H1 (cell line): Measurements from ENCODE around the gene CCDC106. TPM values are rescaled to one million over a fixed set of nuclear protein-coding genes. Genes with fewer than 3 reads are reported as not detected.

Experiments used
- CTCF ChIA-PET: fragments of 300-600 bp; sonication (Branson Sonifier 250); formaldehyde crosslinking; loops from one replicate; lab custom pipeline; 2021; ENCODE audit not compliant: partially characterized antibody; lab: Charles Lee
- POLR2A ChIA-PET: fragments of 300-600 bp; sonication (Branson Sonifier 250); formaldehyde crosslinking; loops from one replicate; lab custom pipeline; 2021; ENCODE audit warnings: inconsistent platforms; ENCODE audit not compliant: partially characterized antibody; lab: Charles Lee
- DNase-seq, 2 experiments: peaks; one replicate each; pipeline versions ENCODE4 v3.0.0 to v3.0.0-alpha.2; 2010 to 2022; ENCODE audit warnings: low spot score in 2 of 2, low read depth in 1 of 2, mixed read lengths in 1 of 2
- FAIRE-seq: peaks from 2 replicates; lab custom pipeline; 2011; peaks lifted over from hg19 to GRCh38; lab: Jason Lieb, UNC
- H2AFZ ChIP-seq: 2 replicates; pipeline ENCODE4 v1.8.1; 2012; ENCODE audit warnings: low read length, inconsistent platforms
- H2AK5ac ChIP-seq: 2 replicates; pipeline ENCODE4 v1.6.1; 2013; ENCODE audit warnings: low read depth, low read length
- H2BK120ac ChIP-seq: replicated peaks from 2 replicates; pipeline ENCODE3; 2013; ENCODE audit warnings: low read depth, low read length, inconsistent platforms
- H2BK12ac ChIP-seq: 2 replicates; pipeline ENCODE4 v1.6.1; 2013; ENCODE audit warnings: low read depth, low read length
- H2BK15ac ChIP-seq: 2 replicates; pipeline ENCODE4 v1.6.1; 2013; ENCODE audit warnings: low read length
- H2BK20ac ChIP-seq: 2 replicates; pipeline ENCODE4 v1.6.1; 2013; ENCODE audit warnings: low read length
- H2BK5ac ChIP-seq: 2 replicates; pipeline ENCODE4 v1.6.1; 2013; ENCODE audit warnings: low read depth, low read length
- H3K14ac ChIP-seq: 2 replicates; pipeline ENCODE4 v1.6.1; 2013; ENCODE audit warnings: inconsistent platforms; ENCODE audit not compliant: insufficient read length
- H3K18ac ChIP-seq: 2 replicates; pipeline ENCODE4 v1.6.1; 2013; ENCODE audit warnings: low read length; ENCODE audit errors: extremely low read depth
- H3K23ac ChIP-seq: 2 replicates; pipeline ENCODE4 v1.6.1; 2013; ENCODE audit warnings: inconsistent platforms; ENCODE audit not compliant: insufficient read length
- H3K23me2 ChIP-seq: 2 replicates; pipeline ENCODE4 v1.6.1; 2013; ENCODE audit warnings: low read depth, low read length
- H3K27ac ChIP-seq: 2 replicates; pipeline ENCODE4 v1.6.1; 2011; ENCODE audit warnings: low read depth, low read length, inconsistent platforms
- H3K27me3 ChIP-seq, 4 experiments: replicated peaks in 1 of 4; 1 replicate in 1 of 4; 2 replicates in 3 of 4; pipeline versions ENCODE4 v1.6.1 to v1.8.1; 2011 to 2013; ENCODE audit warnings: low read length in 3 of 4, mild to moderate bottlenecking in 3 of 4, inconsistent platforms in 2 of 4, mixed read lengths in 2 of 4, moderate library complexity in 1 of 4; ENCODE audit not compliant: control insufficient read depth in 3 of 4, insufficient read depth in 3 of 4; ENCODE audit errors: extremely low read depth in 1 of 4
- H3K36me3 ChIP-seq, 4 experiments: 2 replicates each; pipeline versions ENCODE4 v1.6.1 to v1.8.1; 2011 to 2013; ENCODE audit warnings: mild to moderate bottlenecking in 4 of 4, low read length in 3 of 4, moderate library complexity in 2 of 4, control low read depth in 1 of 4, inconsistent platforms in 1 of 4; ENCODE audit not compliant: insufficient read depth in 4 of 4, control insufficient read depth in 2 of 4
- H3K4ac ChIP-seq: replicated peaks from 2 replicates; pipeline ENCODE3; 2013; ENCODE audit warnings: low read length, low read depth, mixed read lengths, inconsistent platforms; ENCODE audit not compliant: insufficient read length
- H3K4me1 ChIP-seq, 4 experiments: replicated peaks in 1 of 4; 1 replicate in 1 of 4; 2 replicates in 3 of 4; pipeline versions ENCODE4 v1.6.1 to v1.8.1; 2011 to 2013; ENCODE audit warnings: low read length in 3 of 4, inconsistent platforms in 2 of 4, mixed read lengths in 1 of 4; ENCODE audit not compliant: insufficient read depth in 4 of 4, control insufficient read depth in 3 of 4
- H3K4me2 ChIP-seq, 2 experiments: 2 replicates each; pipeline versions ENCODE4 v1.6.1 to v1.8.1; 2011 to 2013; ENCODE audit warnings: low read depth in 2 of 2, low read length in 2 of 2, control low read depth in 1 of 2, inconsistent platforms in 1 of 2, mild to moderate bottlenecking in 1 of 2; ENCODE audit not compliant: insufficient read depth in 1 of 2
- H3K4me3 ChIP-seq, 4 experiments: fragments of 200-600, 300-600 bp in 1 of 4; sonication (generic), shearing (Covaris generic), sonication (Bioruptor Twin) in 1 of 4; 2 replicates each; pipeline versions ENCODE4 v1.5.1 to v1.8.1; 2011 to 2016; ENCODE audit warnings: low read length in 4 of 4, low read depth in 3 of 4, control low read depth in 2 of 4, inconsistent platforms in 2 of 4, mild to moderate bottlenecking in 2 of 4, mixed read lengths in 1 of 4, moderate library complexity in 1 of 4; ENCODE audit not compliant: insufficient read depth in 2 of 4; ENCODE audit errors: extremely low read depth in 1 of 4
- H3K56ac ChIP-seq: replicated peaks from 2 replicates; pipeline ENCODE3; 2013; ENCODE audit warnings: low read depth, mild to moderate bottlenecking, mixed read lengths, low read length, inconsistent platforms; ENCODE audit not compliant: insufficient read length
- H3K79me1 ChIP-seq: 2 replicates; pipeline ENCODE4 v1.6.1; 2013; ENCODE audit warnings: low read depth, low read length, control low read depth
- H3K79me2 ChIP-seq, 2 experiments: 2 replicates each; pipeline versions ENCODE4 v1.6.1 to v1.8.1; 2012 to 2013; ENCODE audit warnings: low read length in 2 of 2, mild to moderate bottlenecking in 2 of 2, inconsistent platforms in 1 of 2; ENCODE audit not compliant: insufficient read depth in 2 of 2, control insufficient read depth in 1 of 2
- H3K9ac ChIP-seq, 4 experiments: replicated peaks in 1 of 4; 1 replicate in 1 of 4; 2 replicates in 3 of 4; pipeline versions ENCODE4 v1.6.1 to v1.8.1; 2011 to 2013; ENCODE audit warnings: low read depth in 3 of 4, low read length in 3 of 4, control low read depth in 2 of 4, mild to moderate bottlenecking in 2 of 4, moderate library complexity in 2 of 4, inconsistent platforms in 1 of 4; ENCODE audit errors: extremely low read depth in 1 of 4
- H3K9me3 ChIP-seq, 2 experiments: 2 replicates each; pipeline versions ENCODE4 v1.6.1 to v1.8.1; 2012 to 2013; ENCODE audit warnings: mild to moderate bottlenecking in 2 of 2, moderate library complexity in 2 of 2, control low read depth in 1 of 2, inconsistent platforms in 1 of 2, low read depth in 1 of 2, low read length in 1 of 2, mixed read lengths in 1 of 2; ENCODE audit not compliant: insufficient read depth in 2 of 2
- H4K20me1 ChIP-seq, 2 experiments: replicated peaks in 1 of 2; 2 replicates each; pipeline versions ENCODE3 to v1.8.1; 2011 to 2013; ENCODE audit warnings: inconsistent platforms in 2 of 2, low read length in 2 of 2, mild to moderate bottlenecking in 1 of 2; ENCODE audit not compliant: insufficient read depth in 2 of 2, control insufficient read depth in 1 of 2
- H4K5ac ChIP-seq: 2 replicates; pipeline ENCODE4 v1.6.1; 2013; ENCODE audit warnings: low read length, low read depth, mixed read lengths, inconsistent platforms; ENCODE audit not compliant: insufficient read length
- H4K8ac ChIP-seq: 2 replicates; pipeline ENCODE4 v1.8.0; 2013; ENCODE audit warnings: mild to moderate bottlenecking, moderate library complexity, low read length, inconsistent platforms; ENCODE audit not compliant: insufficient read depth; ENCODE audit errors: extremely low read depth
- H4K91ac ChIP-seq: replicated peaks from 2 replicates; pipeline ENCODE3; 2013; ENCODE audit warnings: low read length, mixed read lengths, inconsistent platforms; ENCODE audit not compliant: insufficient read length
- YY1 ChIP-seq: IDR thresholded peaks from 2 replicates; pipeline ENCODE4 v1.6.1; 2011; ENCODE audit warnings: low read depth, mild to moderate bottlenecking, low read length
- WGBS, 2 experiments: shearing (Covaris generic) in 1 of 2; methylation state at CpG; one replicate each; pipeline versions ENCODE4 v1.1.6 to v1.1.7; 2013 to 2015; ENCODE audit warnings: low lambda C conversion rate in 2 of 2, mixed read lengths in 2 of 2, inconsistent platforms in 1 of 2, low coverage in 1 of 2, missing lambda C conversion rate in 1 of 2; ENCODE audit not compliant: insufficient replicate concordance in 2 of 2, insufficient coverage in 1 of 2, insufficient read length in 1 of 2; ENCODE audit errors: extremely low coverage in 1 of 2, missing lambda C conversion rate in 1 of 2; 5-methylcytosine and 5-hydroxymethylcytosine counted together
- polyA plus RNA-seq, 7 experiments: library from polyadenylated mRNA; depleted of rRNA in 3 of 7; stranded (reverse) in 5 of 7; unstranded in 2 of 7; fragments of >200 nt in 5 of 7; fragments of 200-250 nt in 2 of 7; gene quantifications; 1 replicate in 5 of 7; 2 replicates in 1 of 7; 4 replicates in 1 of 7; pipeline versions ENCODE4 v1.2.1 to v1.2.3, GENCODE V29; 2011 to 2013; ENCODE audit warnings: missing spikeins in 2 of 7, mixed read lengths in 2 of 7
- total RNA-seq: library from RNA; stranded (reverse); fragmentation: NEBNext Ultra II Directional; extraction: Animal tissue kit (Norgen Biotek cat#: 25700); gene quantifications from 2 replicates; pipeline ENCODE4 v1.2.1, GENCODE V29; 2021
- TF ChIP-seq, protein P1 (sequence below): IDR thresholded peaks from 2 replicates; pipeline ENCODE4 v1.6.1; 2012; ENCODE audit warnings: low read length, inconsistent platforms
- TF ChIP-seq, protein P2 (sequence below): IDR thresholded peaks from 2 replicates; pipeline ENCODE4 v1.6.1; 2011; ENCODE audit warnings: low read depth, mild to moderate bottlenecking, low read length; ENCODE audit not compliant: insufficient read depth
- TF ChIP-seq, protein P3 (sequence below), 3 experiments: IDR thresholded peaks; 1 replicate in 2 of 3; 2 replicates in 1 of 3; pipeline versions ENCODE4 v1.5.1 to v1.6.1; 2011; ENCODE audit warnings: low read length in 3 of 3, mild to moderate bottlenecking in 3 of 3, inconsistent platforms in 2 of 3, low read depth in 1 of 3, moderate library complexity in 1 of 3; ENCODE audit not compliant: insufficient read depth in 1 of 3; ENCODE audit errors: control extremely low read depth in 1 of 3

Gene CCDC106
- total and polyA plus RNA-seq, 2 of the 8 experiments (the other 6 are each of a cell fraction or from before 2014, with no cell fraction given): 12.0 to 20.1 TPM

DNA sequence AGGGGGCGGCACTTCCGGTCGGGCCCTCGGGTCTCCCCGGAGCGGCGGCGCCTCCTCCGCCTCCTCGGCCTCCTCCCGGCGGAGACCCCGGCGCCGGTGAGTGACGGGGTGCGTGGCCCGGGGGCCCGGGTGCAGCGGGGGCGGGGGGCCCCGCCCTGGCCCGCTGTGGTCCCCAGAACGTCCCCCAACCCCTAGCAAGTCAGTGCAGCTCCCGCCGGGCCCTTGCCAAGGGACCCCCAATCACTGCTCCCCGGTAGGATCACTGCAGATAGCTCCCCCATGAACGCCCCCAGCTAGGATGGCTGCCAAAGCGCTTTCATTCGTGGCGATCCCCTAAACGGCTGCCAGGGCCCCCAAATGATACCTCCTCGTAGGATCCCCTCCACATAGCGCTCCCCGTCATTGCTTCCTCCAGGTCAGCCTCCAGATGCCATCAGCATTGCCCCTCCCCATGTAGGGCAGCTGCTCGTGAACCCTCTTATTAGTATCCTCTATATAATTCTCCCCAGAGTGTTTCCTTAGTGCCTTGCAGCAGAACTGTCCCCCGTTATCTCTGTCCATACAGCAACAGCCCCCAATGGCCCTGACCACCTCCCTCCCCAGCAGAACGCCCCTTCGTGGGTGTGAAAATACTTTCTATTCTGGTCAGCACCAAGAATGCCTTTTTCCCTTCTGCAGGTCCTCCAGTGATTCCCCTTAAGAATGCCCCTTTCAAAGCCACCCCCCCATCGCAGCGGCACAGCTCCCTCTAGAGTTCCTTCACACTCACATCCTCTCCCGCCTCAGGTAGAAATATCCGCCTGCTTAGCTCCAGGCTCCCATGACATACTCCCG, 42.2 kb upstream of the CCDC106 start, which contains the start of gene ZNF865:
ZNF865 (plus strand) TSS at position 11 of the 834 bp plus-strand sequence. CDS start 7,972 bp downstream, outside the sequence.
- Histone ChIP-seq H3K27me3 (no peaks in the 10 kb centered on the region), H2AFZ (no peak within 1 kb of the TSS; the same call in 1 of the 2 replicates), H2BK20ac (peak within 1 kb of the TSS; percentile 66; the same call in 1 of the 2 replicates), H2BK15ac (peak within 1 kb of the TSS; percentile 95; the same call in 1 of the 2 replicates), H4K20me1 (peaks cover 2 to 19% of the 10 kb centered on the region in 2 experiments), H3K56ac (peak within 1 kb of the TSS; percentile 95), H3K18ac (peak within 1 kb of the TSS; percentile 98), H4K8ac (peak within 1 kb of the TSS; percentile 83), H4K5ac (peak within 1 kb of the TSS; percentile 96), H3K23ac (no peak within 1 kb of the TSS), H4K91ac (peak within 1 kb of the TSS; percentile 98), H2AK5ac (no peak within 1 kb of the TSS), H3K79me2 (peaks cover 0 to 10% of the 10 kb centered on the region in 2 experiments; a peak in 2 of 4 replicates), H3K23me2 (peaks cover 13% of the 10 kb centered on the region), H2BK120ac (peak within 1 kb of the TSS; percentile 86), H3K4me2 (peak within 1 kb of the TSS; percentile 61 to 93), H3K27ac (peak within 1 kb of the TSS; percentile 80), H3K9me3 (no peaks in the 10 kb centered on the region), H2BK5ac (peak within 1 kb of the TSS; percentile 96), H3K14ac (peak within 1 kb of the TSS; percentile 1), H3K4me3 (peak within 1 kb of the TSS; percentile 54 to 93 (median 88)), H3K36me3 (peaks cover 0 to 3% (median 0%) of the 10 kb centered on the region in 4 experiments; a peak in 1 of 8 replicates), H3K4ac (peak within 1 kb of the TSS; percentile 74), H2BK12ac (0 out of 2 replicates have a peak within 1 kb of the TSS, but pooled peaks have one; percentile 80), H3K79me1 (peaks cover 5% of the 10 kb centered on the region), H3K4me1 (peaks cover 0 to 14% (median 8%) of the 10 kb centered on the region in 4 experiments; a peak in 6 of 7 replicates), H3K9ac (peak within 1 kb of the TSS; percentile 59 to 66 (median 62))
- CTCF ChIA-PET: interaction anchor here (0.6 to 2.3 kb wide), 28 partner anchors 9 to 447 kb away, joined by 3 to 22 read pairs (median 5); partner anchors contain the start of genes NAT14 and ZNF784
- DNase-seq: peak in 1 of 2 experiments; percentile 72
- peak; percentile 74 for FAIRE-seq
- POLR2A ChIA-PET: interaction anchor here (0.6 to 3.6 kb wide), 15 partner anchors 11 to 121 kb away, joined by 3 to 25 read pairs (median 4); partner anchors contain the start of genes NAT14, U2AF2, ZNF579 and ZNF784
- 4% methylated on average over 18 of the region's 44 CpGs; no CpG with 5 or more reads in 1 of the 2 experiments for WGBS, 2 experiments
- TF ChIP-seq, protein P1, sequence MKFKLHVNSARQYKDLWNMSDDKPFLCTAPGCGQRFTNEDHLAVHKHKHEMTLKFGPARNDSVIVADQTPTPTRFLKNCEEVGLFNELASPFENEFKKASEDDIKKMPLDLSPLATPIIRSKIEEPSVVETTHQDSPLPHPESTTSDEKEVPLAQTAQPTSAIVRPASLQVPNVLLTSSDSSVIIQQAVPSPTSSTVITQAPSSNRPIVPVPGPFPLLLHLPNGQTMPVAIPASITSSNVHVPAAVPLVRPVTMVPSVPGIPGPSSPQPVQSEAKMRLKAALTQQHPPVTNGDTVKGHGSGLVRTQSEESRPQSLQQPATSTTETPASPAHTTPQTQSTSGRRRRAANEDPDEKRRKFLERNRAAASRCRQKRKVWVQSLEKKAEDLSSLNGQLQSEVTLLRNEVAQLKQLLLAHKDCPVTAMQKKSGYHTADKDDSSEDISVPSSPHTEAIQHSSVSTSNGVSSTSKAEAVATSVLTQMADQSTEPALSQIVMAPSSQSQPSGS: no peak
- TF ChIP-seq YY1: 0 out of 2 replicates have a peak, but pooled peaks have one; percentile 9
- TF ChIP-seq, protein P2, sequence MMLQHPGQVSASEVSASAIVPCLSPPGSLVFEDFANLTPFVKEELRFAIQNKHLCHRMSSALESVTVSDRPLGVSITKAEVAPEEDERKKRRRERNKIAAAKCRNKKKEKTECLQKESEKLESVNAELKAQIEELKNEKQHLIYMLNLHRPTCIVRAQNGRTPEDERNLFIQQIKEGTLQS: no peak
- TF ChIP-seq, protein P3, sequence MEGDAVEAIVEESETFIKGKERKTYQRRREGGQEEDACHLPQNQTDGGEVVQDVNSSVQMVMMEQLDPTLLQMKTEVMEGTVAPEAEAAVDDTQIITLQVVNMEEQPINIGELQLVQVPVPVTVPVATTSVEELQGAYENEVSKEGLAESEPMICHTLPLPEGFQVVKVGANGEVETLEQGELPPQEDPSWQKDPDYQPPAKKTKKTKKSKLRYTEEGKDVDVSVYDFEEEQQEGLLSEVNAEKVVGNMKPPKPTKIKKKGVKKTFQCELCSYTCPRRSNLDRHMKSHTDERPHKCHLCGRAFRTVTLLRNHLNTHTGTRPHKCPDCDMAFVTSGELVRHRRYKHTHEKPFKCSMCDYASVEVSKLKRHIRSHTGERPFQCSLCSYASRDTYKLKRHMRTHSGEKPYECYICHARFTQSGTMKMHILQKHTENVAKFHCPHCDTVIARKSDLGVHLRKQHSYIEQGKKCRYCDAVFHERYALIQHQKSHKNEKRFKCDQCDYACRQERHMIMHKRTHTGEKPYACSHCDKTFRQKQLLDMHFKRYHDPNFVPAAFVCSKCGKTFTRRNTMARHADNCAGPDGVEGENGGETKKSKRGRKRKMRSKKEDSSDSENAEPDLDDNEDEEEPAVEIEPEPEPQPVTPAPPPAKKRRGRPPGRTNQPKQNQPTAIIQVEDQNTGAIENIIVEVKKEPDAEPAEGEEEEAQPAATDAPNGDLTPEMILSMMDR (IDR thresholded peaks at IDR 0.05; ENCODE audit: control extremely low read depth in 1 of 3, insufficient read depth in 1 of 3, low read depth in 1 of 3, low read length in 3 of 3): peak; percentile 68 to 80 (median 73)
